ENCODE measurements around the gene IL9.

- TF ChIP-seq EZH2 (IDR thresholded peaks at IDR 0.05; ENCODE audit: insufficient read depth, poor library complexity, severe bottlenecking) = no peak
- no peak for TF ChIP-seq EZH2phosphoT487 (IDR thresholded peaks at IDR 0.05; ENCODE audit: insufficient read depth, low read depth)
Measured at GRCh38 chr5:135930949-135931295, 35.3 kb upstream of the IL9 start.

Measured in GM23248 (cell line).